Peyer's patch (tissue), 4 donors: ENCODE data around the gene UFSP1.

Source experiments
- CTCF ChIP-seq, 6 experiments: fragments of 450-650 bp in 4 of 6; fragments of 200-600 bp in 2 of 6; sonication (generic) in 1 of 6; IDR thresholded peaks; one replicate each; pipeline ENCODE4 v1.5.1; 2017 to 2019; ENCODE audit warnings: antibody characterized with exemption in 6 of 6, mild to moderate bottlenecking in 3 of 6, moderate library complexity in 1 of 6
- POLR2A ChIP-seq, 2 donors: fragments of 450-650 bp; IDR thresholded peaks; one replicate each; pipeline ENCODE4 v1.5.1; 2017; ENCODE audit warnings: antibody characterized with exemption in 2 of 2, mild to moderate bottlenecking in 2 of 2, moderate library complexity in 2 of 2

- no peak for TF ChIP-seq CTCF (IDR thresholded peaks at IDR 0.05)
- no peak for TF ChIP-seq POLR2A (IDR thresholded peaks at IDR 0.05)
These were observed 35.2 kb downstream of the UFSP1 start for GRCh38 chr7:100854146-100854895.
